Muscle of arm (tissue), 12 donors: ENCODE data around the gene IGBP1. TPM values are rescaled to one million over a fixed set of nuclear protein-coding genes. Genes with fewer than 3 reads are reported as not detected.

ENCODE experiments used
- polyA plus RNA-seq, 12 donors: library from polyadenylated mRNA; unstranded; fragments of 120-200 nt; gene quantifications; one replicate each; pipeline ENCODE4 v1.2.1, GENCODE V29; 2013; ENCODE audit not compliant: insufficient read length in 12 of 12

The IGBP1 gene
- polyA plus RNA-seq, 12 donors: 76.2 to 140 (median 123) TPM; not detected in 1

Other genes starting within 250 kb of the IGBP1 start
- under 1 TPM in 1 of 12 donors, not detected in 11; 0.25 TPM for gene AWAT2, start 83.5 kb upstream of the IGBP1 start, polyA plus RNA-seq
- under 1 TPM in 1 of 12 donors, not detected in 11; 0.13 TPM for gene OTUD6A, start 71.0 kb upstream of the IGBP1 start, polyA plus RNA-seq
- gene DGAT2L6, start 44.0 kb downstream of the IGBP1 start, polyA plus RNA-seq: not detected
- not detected for gene AWAT1, start 101.2 kb downstream of the IGBP1 start, polyA plus RNA-seq
- under 1 TPM in 8 of 12 donors, not detected in 4; 0.12 to 0.41 (median 0.17) TPM for gene P2RY4, start 126.8 kb downstream of the IGBP1 start, polyA plus RNA-seq
- gene ARR3, start 134.9 kb downstream of the IGBP1 start, polyA plus RNA-seq: 1 to 10 TPM in 2 of 12 donors, under 1 TPM in 8, not detected in 2; 0.11 to 1.4 (median 0.32) TPM
- under 1 TPM in 10 of 12 donors, not detected in 2; 0.27 to 0.84 (median 0.48) TPM for gene RAB41, start 148.7 kb downstream of the IGBP1 start, polyA plus RNA-seq
- 10 to 100 TPM in 11 of 12 donors, not detected in 1; 26.5 to 46.1 (median 39.5) TPM for gene PDZD11, start 156.5 kb downstream of the IGBP1 start, polyA plus RNA-seq
- gene KIF4A, start 156.7 kb downstream of the IGBP1 start, polyA plus RNA-seq: 10 to 100 TPM in 2 of 12 donors, 1 to 10 TPM in 9, not detected in 1; 4.8 to 11.8 (median 7.9) TPM